ENCODE measurements around the gene TMEM69.

GRCh38 chr1:45654540-45655280 is 33.3 kb upstream of the TMEM69 start:
- TF ChIP-seq POLR2A (IDR thresholded peaks at IDR 0.05) (no peak), CTCF (IDR thresholded peaks at IDR 0.05) (no peak)
